SK-N-SH (cell line): ENCODE data around the gene UHMK1. TPM values are rescaled to one million over a fixed set of nuclear protein-coding genes. Genes with fewer than 3 reads are reported as not detected.
A peak's percentile ranks its signal among the peaks of the same experiment; 100 is the strongest.

Experiments used
- CTCF ChIA-PET: fragments of 300-600, 350-600 bp; formaldehyde crosslinking; extraction: SDS; loops from one replicate; lab custom pipeline; 2021; lab: Yijun Ruan, JAX
- POLR2A ChIA-PET: fragments of 350-600 bp; sonication (Branson Sonifier 250); formaldehyde crosslinking; extraction: SDS; loops from one replicate; lab custom pipeline; 2020; ENCODE audit warnings: antibody characterized with exemption, inconsistent platforms; lab: Yijun Ruan, JAX
- DNase-seq: peaks from one replicate; pipeline ENCODE4 v3.0.0; 2012
- H2AFZ ChIP-seq: fragments of 200-600 bp; sonication (generic); 2 replicates; pipeline ENCODE4 v1.8.1; 2016; ENCODE audit warnings: antibody characterized with exemption, mild to moderate bottlenecking, low read depth
- H3F3A ChIP-seq: fragments of 200-600 bp; sonication (generic); replicated peaks from 2 replicates; pipeline ENCODE3; 2016; ENCODE audit warnings: antibody characterized with exemption, mild to moderate bottlenecking; ENCODE audit not compliant: insufficient read depth
- H3K27ac ChIP-seq, 2 experiments: fragments of 200-500 bp in 1 of 2; fragments of 200-600 bp in 1 of 2; sonication (Bioruptor generic) in 1 of 2; sonication (generic), shearing (Covaris generic) in 1 of 2; 2 replicates each; pipeline versions ENCODE4 v1.5.1 to v1.6.1; 2014 to 2016; ENCODE audit warnings: low read depth in 2 of 2, inconsistent platforms in 1 of 2, low read length in 1 of 2, mild to moderate bottlenecking in 1 of 2, mixed read lengths in 1 of 2
- H3K27me3 ChIP-seq: fragments of 200-600 bp; sonication (generic), shearing (Covaris generic); 2 replicates; pipeline ENCODE4 v1.6.1; 2016; ENCODE audit warnings: mixed run types; ENCODE audit not compliant: insufficient read depth
- H3K36me3 ChIP-seq, 2 experiments: fragments of 200-500 bp in 1 of 2; fragments of 200-600 bp in 1 of 2; sonication (Bioruptor generic) in 1 of 2; sonication (generic) in 1 of 2; replicated peaks in 1 of 2; 2 replicates each; pipeline versions ENCODE3 to v1.5.1; 2014 to 2016; ENCODE audit warnings: low read length in 1 of 2, mild to moderate bottlenecking in 1 of 2; ENCODE audit not compliant: insufficient read depth in 2 of 2, control insufficient read depth in 1 of 2
- H3K4me1 ChIP-seq, 2 experiments: fragments of 200-500 bp in 1 of 2; fragments of 200-600 bp in 1 of 2; sonication (Bioruptor generic) in 1 of 2; sonication (generic), shearing (Covaris generic) in 1 of 2; 2 replicates each; pipeline versions ENCODE4 v1.5.1 to v1.6.1; 2014 to 2016; ENCODE audit warnings: low read depth in 1 of 2, low read length in 1 of 2, mixed run types in 1 of 2; ENCODE audit not compliant: insufficient read depth in 2 of 2, control insufficient read depth in 1 of 2
- H3K4me2 ChIP-seq: fragments of 200-600 bp; sonication (generic), shearing (Covaris generic); 2 replicates; pipeline ENCODE4 v1.6.1; 2017; ENCODE audit warnings: mixed run types
- H3K4me3 ChIP-seq, 2 experiments: fragments of 200-500 bp in 1 of 2; fragments of 200-600 bp in 1 of 2; sonication (Bioruptor generic) in 1 of 2; sonication (generic), shearing (Covaris generic) in 1 of 2; 2 replicates each; pipeline versions ENCODE4 v1.5.1 to v1.8.1; 2014 to 2016; ENCODE audit warnings: low read depth in 2 of 2, inconsistent platforms in 1 of 2, low read length in 1 of 2, mild to moderate bottlenecking in 1 of 2, mixed read lengths in 1 of 2, moderate library complexity in 1 of 2
- H3K79me2 ChIP-seq: fragments of 200-600 bp; sonication (generic); 2 replicates; pipeline ENCODE4 v1.8.1; 2017; ENCODE audit warnings: mild to moderate bottlenecking; ENCODE audit not compliant: insufficient read depth
- H3K9ac ChIP-seq: fragments of 200-600 bp; sonication (generic); 2 replicates; pipeline ENCODE4 v1.6.1; 2017; ENCODE audit warnings: mixed run types
- H3K9me2 ChIP-seq: fragments of 200-600 bp; sonication (generic); 2 replicates; pipeline ENCODE4 v1.6.1; 2017; ENCODE audit warnings: mixed run types
- H3K9me3 ChIP-seq: fragments of 200-600 bp; sonication (generic); 2 replicates; pipeline ENCODE4 v1.6.1; 2017; ENCODE audit warnings: mixed run types, mild to moderate bottlenecking, moderate library complexity
- H4K20me1 ChIP-seq: fragments of 200-600 bp; sonication (generic); 2 replicates; pipeline ENCODE4 v1.6.1; 2017; ENCODE audit warnings: mild to moderate bottlenecking, mixed run types; ENCODE audit not compliant: insufficient read depth
- EZH2phosphoT487 ChIP-seq: fragments of 200-600 bp; sonication (generic); IDR thresholded peaks from 2 replicates; pipeline ENCODE4 v1.6.1; 2017; ENCODE audit warnings: low read depth, mixed run types, mild to moderate bottlenecking, antibody characterized with exemption, moderate library complexity, borderline replicate concordance
- FOXM1 ChIP-seq: IDR thresholded peaks from 2 replicates; pipeline ENCODE4 v1.4.0; 2012; ENCODE audit warnings: low read depth, mild to moderate bottlenecking
- GABPA ChIP-seq: IDR thresholded peaks from 2 replicates; pipeline ENCODE4 v1.4.0; 2012; ENCODE audit warnings: low read depth, mild to moderate bottlenecking
- MEF2A ChIP-seq: IDR thresholded peaks from 2 replicates; pipeline ENCODE4 v1.4.0; 2012; ENCODE audit warnings: low read depth, borderline replicate concordance
- NRF1 ChIP-seq: IDR thresholded peaks from 2 replicates; pipeline ENCODE4 v1.6.1; 2012; ENCODE audit warnings: low read depth, mild to moderate bottlenecking, low read length
- RFX5 ChIP-seq: IDR thresholded peaks from 2 replicates; pipeline ENCODE4 v1.6.1; 2012; ENCODE audit warnings: mild to moderate bottlenecking, improper control_type of control experiment, low read length
- RXRA ChIP-seq: IDR thresholded peaks from 2 replicates; pipeline ENCODE4 v1.4.0; 2012; ENCODE audit warnings: low read depth, mild to moderate bottlenecking, borderline replicate concordance
- SMC3 ChIP-seq: IDR thresholded peaks from 2 replicates; pipeline ENCODE4 v1.6.1; 2012; ENCODE audit warnings: low read depth, low read length, improper control_type of control experiment
- WGBS: methylation state at CpG from one replicate; pipeline ENCODE4 v1.1.6; 2017; ENCODE audit warnings: low lambda C conversion rate; 5-methylcytosine and 5-hydroxymethylcytosine counted together
- polyA plus RNA-seq, 3 experiments: library from polyadenylated mRNA; depleted of rRNA; stranded (reverse); fragments of >200 nt; gene quantifications; 2 replicates each; pipeline ENCODE4 v1.2.3, GENCODE V29; 2012
- TF ChIP-seq, protein P1 (sequence below): fragments of 200-600 bp; sonication (generic); IDR thresholded peaks from 2 replicates; pipeline ENCODE4 v1.6.1; 2017; ENCODE audit warnings: antibody characterized with exemption, mild to moderate bottlenecking, moderate library complexity

UHMK1 gene
- polyA plus RNA-seq, 1 of the 3 experiments (the other 2 are of a cell fraction), result 7.4 TPM

GRCh38 chr1:162498496-162498810, 835 bp downstream of the UHMK1 start:
- peak overlapping the region; percentile 93 for H3K4me2 ChIP-seq
- no peaks in the 10 kb centered on the region for H3K27me3 ChIP-seq
- H3K4me3 ChIP-seq, result peak overlapping the region; percentile 85 to 97
- peaks cover 53% of the 10 kb centered on the region for H3K79me2 ChIP-seq
- H3K4me1 ChIP-seq, result peaks cover 7 to 27% of the 10 kb centered on the region in 2 experiments; a peak in 3 of 4 replicates
- 2% methylated on average over 7 of the region's 7 CpGs for whole genome bisulfite sequencing
- H4K20me1 ChIP-seq, result no peaks in the 10 kb centered on the region; the same call in 1 of the 2 replicates
- peak overlapping the region; percentile 72 to 75; a peak in 3 of 4 replicates for H3K27ac ChIP-seq
- no peaks in the 10 kb centered on the region for H3K9me2 ChIP-seq
- H3K36me3 ChIP-seq, result peaks cover 24 to 31% of the 10 kb centered on the region in 2 experiments
- ChIA-PET CTCF (no interaction called here), POLR2A (no interaction called here)
- peak overlapping the region; percentile 100; the same call in 1 of the 2 replicates for H2AFZ ChIP-seq
- peaks cover 25% of the 10 kb centered on the region for H3F3A ChIP-seq
- no peak for DNase-seq
- H3K9me3 ChIP-seq, result no peaks in the 10 kb centered on the region
- TF ChIP-seq FOXM1 (no peak), RXRA (no peak)
- TF ChIP-seq, all 33 proteins: peak for 0
- H3K9ac ChIP-seq, result peak overlapping the region; percentile 94

- H3K79me2 ChIP-seq, result peaks cover 74% of the 10 kb centered on the region
- CTCF ChIA-PET, result interaction anchor here (1.1 kb wide), 1 partner anchor 143 kb away, joined by 3 read pairs; no protein-coding TSS in a partner anchor
- H3K9me2 ChIP-seq, result no peaks in the 10 kb centered on the region
- DNase-seq, result no peak
- no peaks in the 10 kb centered on the region for H3K9me3 ChIP-seq
- H3K36me3 ChIP-seq, result peaks cover 48 to 51% of the 10 kb centered on the region in 2 experiments
- TF ChIP-seq RXRA (no peak), SMC3 (no peak), RFX5 (no peak), GABPA (no peak), NRF1 (no peak), EZH2phosphoT487 (no peak)
- H3F3A ChIP-seq, result peaks cover 25% of the 10 kb centered on the region
- 0 out of 2 replicates have a peak overlapping the region, but pooled peaks have one; percentile 93 for H3K4me2 ChIP-seq
- H3K4me3 ChIP-seq, result no peak overlapping the region
- peaks cover 7 to 33% of the 10 kb centered on the region in 2 experiments; a peak in 3 of 4 replicates for H3K4me1 ChIP-seq
- WGBS, result 97% methylated on average over 2 of the region's 2 CpGs
- POLR2A ChIA-PET, result no interaction called here
- no peak overlapping the region for H3K9ac ChIP-seq
- peak overlapping the region in 1 of 2 experiments; percentile 15; a peak in 1 of 4 replicates for H3K27ac ChIP-seq
- H3K27me3 ChIP-seq, result no peaks in the 10 kb centered on the region
- H4K20me1 ChIP-seq, result no peaks in the 10 kb centered on the region; the same call in 1 of the 2 replicates
- H2AFZ ChIP-seq, result no peak overlapping the region
These were observed 3.2 kb downstream of the UHMK1 start for GRCh38 chr1:162500805-162501204.

DNA sequence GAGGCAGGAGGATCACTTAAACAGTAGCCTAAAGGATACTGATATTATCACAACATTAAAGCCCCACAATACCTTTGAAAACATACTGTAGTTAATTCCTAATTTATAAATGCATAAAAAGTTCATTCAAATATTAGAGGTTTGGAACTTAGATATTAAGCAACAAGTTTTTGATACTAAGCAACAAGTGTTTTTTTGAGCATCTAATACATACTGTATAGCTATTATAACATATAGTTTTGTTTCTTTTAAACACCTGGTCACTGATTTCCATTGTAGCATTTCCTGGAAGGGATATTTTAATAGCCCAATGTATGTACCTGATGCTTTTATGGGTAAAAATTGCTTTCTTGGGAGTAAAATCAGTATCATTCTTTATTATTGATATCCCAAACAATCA, 4.5 kb downstream of the UHMK1 start:
- TF ChIP-seq MEF2A, result no peak
- TF ChIP-seq, protein P1, sequence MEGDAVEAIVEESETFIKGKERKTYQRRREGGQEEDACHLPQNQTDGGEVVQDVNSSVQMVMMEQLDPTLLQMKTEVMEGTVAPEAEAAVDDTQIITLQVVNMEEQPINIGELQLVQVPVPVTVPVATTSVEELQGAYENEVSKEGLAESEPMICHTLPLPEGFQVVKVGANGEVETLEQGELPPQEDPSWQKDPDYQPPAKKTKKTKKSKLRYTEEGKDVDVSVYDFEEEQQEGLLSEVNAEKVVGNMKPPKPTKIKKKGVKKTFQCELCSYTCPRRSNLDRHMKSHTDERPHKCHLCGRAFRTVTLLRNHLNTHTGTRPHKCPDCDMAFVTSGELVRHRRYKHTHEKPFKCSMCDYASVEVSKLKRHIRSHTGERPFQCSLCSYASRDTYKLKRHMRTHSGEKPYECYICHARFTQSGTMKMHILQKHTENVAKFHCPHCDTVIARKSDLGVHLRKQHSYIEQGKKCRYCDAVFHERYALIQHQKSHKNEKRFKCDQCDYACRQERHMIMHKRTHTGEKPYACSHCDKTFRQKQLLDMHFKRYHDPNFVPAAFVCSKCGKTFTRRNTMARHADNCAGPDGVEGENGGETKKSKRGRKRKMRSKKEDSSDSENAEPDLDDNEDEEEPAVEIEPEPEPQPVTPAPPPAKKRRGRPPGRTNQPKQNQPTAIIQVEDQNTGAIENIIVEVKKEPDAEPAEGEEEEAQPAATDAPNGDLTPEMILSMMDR, result no peak
- TF ChIP-seq, all 33 proteins: peak for 0
- H3K9me2 ChIP-seq, result no peaks in the 10 kb centered on the region
- no peaks in the 10 kb centered on the region; the same call in 1 of the 2 replicates for H4K20me1 ChIP-seq
- no peak overlapping the region for H2AFZ ChIP-seq
- H3K27me3 ChIP-seq, result no peaks in the 10 kb centered on the region
- CTCF ChIA-PET, result no interaction called here
- peak overlapping the region; percentile 3; the same call in 1 of the 2 replicates for H3K9ac ChIP-seq
- H3K9me3 ChIP-seq, result no peaks in the 10 kb centered on the region
- peaks cover 56 to 61% of the 10 kb centered on the region in 2 experiments for H3K36me3 ChIP-seq
- H3F3A ChIP-seq, result peaks cover 25% of the 10 kb centered on the region
- peak overlapping the region in 1 of 2 experiments; percentile 80; a peak in 2 of 4 replicates for H3K27ac ChIP-seq
- DNase-seq, result no peak
- H3K4me3 ChIP-seq, result no peak overlapping the region
- POLR2A ChIA-PET, result no interaction called here
- H3K4me2 ChIP-seq, result peak overlapping the region; percentile 13; the same call in 1 of the 2 replicates
- peaks cover 7 to 33% of the 10 kb centered on the region in 2 experiments; a peak in 3 of 4 replicates for H3K4me1 ChIP-seq
- H3K79me2 ChIP-seq, result peaks cover 84% of the 10 kb centered on the region
